ENCODE measurements around the gene SAXO1. TPM values are rescaled to one million over a fixed set of nuclear protein-coding genes. Genes with fewer than 3 reads are reported as not detected.

The SAXO1 gene
- total RNA-seq, 1 experiment from 2014 or later: not detected

- H3K4me3 ChIP-seq: no peak overlapping the region
These were observed 126.2 kb downstream of the SAXO1 start for GRCh38 chr9:18906656-18907395.

DNA sequence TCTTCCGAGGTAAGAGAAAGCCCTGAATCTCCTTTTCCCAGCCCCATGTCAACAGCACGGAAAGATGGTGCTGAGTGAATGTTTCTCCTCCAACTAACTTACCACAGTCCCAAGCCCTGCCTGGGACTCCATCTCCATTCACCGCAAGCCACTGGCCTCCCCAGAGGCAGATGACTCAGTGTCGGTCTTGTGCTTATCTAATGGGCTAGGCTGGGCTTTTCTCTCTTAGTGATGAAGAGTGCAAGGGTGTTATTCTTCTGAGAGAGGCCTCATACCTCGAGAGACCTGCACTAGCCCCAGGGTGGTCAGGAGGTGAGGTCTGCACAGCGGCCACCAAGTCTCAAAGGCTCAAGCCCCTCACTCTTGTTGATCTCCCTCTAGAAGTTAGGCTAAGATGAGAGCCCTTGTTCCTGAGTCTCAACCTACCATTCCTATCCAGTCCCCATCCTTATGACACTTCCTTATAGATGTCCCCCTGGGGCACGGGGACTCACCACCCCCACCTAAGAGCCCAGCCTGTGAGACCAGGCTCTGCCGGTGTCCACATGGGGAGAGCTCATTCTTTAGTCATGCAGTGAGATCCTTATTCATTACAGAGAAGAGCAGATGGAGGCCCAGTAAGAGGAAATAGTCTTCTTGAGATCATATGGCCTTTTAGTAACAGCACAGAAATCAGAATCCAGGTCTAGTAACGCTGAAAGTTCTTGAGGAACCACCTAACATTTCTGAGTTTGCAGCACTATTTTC is 127.0 kb downstream of the SAXO1 start:
- Histone ChIP-seq H3K4me1 (replicated peaks) (peaks cover 7% of the 10 kb centered on the region), H3K27ac (no peak overlapping the region), H3K4me3 (no peak overlapping the region), H3K36me3 (no peaks in the 10 kb centered on the region), H3K27me3 (replicated peaks) (no peaks in the 10 kb centered on the region), H3K9me3 (replicated peaks) (no peaks in the 10 kb centered on the region)
- DNase-seq (ENCODE audit: low read depth in 1 of 2, low spot score in 2 of 2): no peak

More at GRCh38 chr9:18906656-18907395, 126.2 kb downstream of the SAXO1 start:
- Histone ChIP-seq H3K36me3 (no peaks in the 10 kb centered on the region), H3K27ac (no peak overlapping the region), H3K9me3 (replicated peaks) (no peaks in the 10 kb centered on the region), H3K27me3 (replicated peaks) (no peaks in the 10 kb centered on the region), H3K4me1 (replicated peaks) (peaks cover 7% of the 10 kb centered on the region)
- no peak for DNase-seq (ENCODE audit: low read depth in 1 of 2, low spot score in 2 of 2)

- H3K36me3 ChIP-seq: no peaks in the 10 kb centered on the region
- no peaks in the 10 kb centered on the region for H3K9me3 ChIP-seq (replicated peaks)
- H3K27me3 ChIP-seq (replicated peaks): no peaks in the 10 kb centered on the region
- H3K4me3 ChIP-seq: no peak overlapping the region
- no peak overlapping the region for H3K27ac ChIP-seq
- peaks cover 7% of the 10 kb centered on the region for H3K4me1 ChIP-seq (replicated peaks)
- DNase-seq (ENCODE audit: low read depth in 1 of 2, low spot score in 2 of 2): no peak
These were observed 127.8 kb downstream of the SAXO1 start for GRCh38 chr9:18905028-18905882.

DNA sequence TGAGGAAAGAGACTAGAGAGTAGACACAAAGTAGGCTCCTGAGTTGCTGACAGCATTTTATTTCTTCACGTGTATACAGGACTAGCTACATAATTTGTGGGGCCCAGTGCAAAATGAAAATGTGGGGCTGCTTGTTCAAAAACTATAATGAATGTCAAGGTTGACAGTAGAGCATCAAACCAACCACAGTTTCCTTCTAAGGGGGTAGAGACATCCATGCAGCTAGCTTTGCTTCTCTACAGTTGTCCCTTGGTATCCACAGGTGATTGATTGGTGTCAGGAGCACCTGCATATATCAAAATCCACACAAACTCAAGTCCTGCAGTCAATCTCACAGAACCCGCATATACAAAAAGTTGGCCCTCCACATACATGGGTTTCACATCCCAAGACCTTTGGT is 129.6 kb downstream of the SAXO1 start:
- DNase-seq (ENCODE audit: low read depth in 1 of 2, low spot score in 2 of 2): no peak
- H3K27ac ChIP-seq: no peak overlapping the region
- H3K9me3 ChIP-seq (replicated peaks): no peaks in the 10 kb centered on the region
- peaks cover 7% of the 10 kb centered on the region for H3K4me1 ChIP-seq (replicated peaks)
- no peaks in the 10 kb centered on the region for H3K36me3 ChIP-seq
- H3K4me3 ChIP-seq: no peak overlapping the region
- no peaks in the 10 kb centered on the region for H3K27me3 ChIP-seq (replicated peaks)

- no peaks in the 10 kb centered on the region for H3K27me3 ChIP-seq (replicated peaks)
- no peak overlapping the region for H3K4me3 ChIP-seq
- H3K27ac ChIP-seq: no peak overlapping the region
- no peaks in the 10 kb centered on the region for H3K9me3 ChIP-seq (replicated peaks)
- H3K4me1 ChIP-seq (replicated peaks): no peaks in the 10 kb centered on the region
- no peaks in the 10 kb centered on the region for H3K36me3 ChIP-seq
- no peak for DNase-seq (ENCODE audit: low read depth in 1 of 2, low spot score in 2 of 2)
These were observed 136.4 kb downstream of the SAXO1 start for GRCh38 chr9:18896531-18897179.

- Histone ChIP-seq H3K27ac (no peak overlapping the region), H3K4me3 (no peak overlapping the region), H3K4me1 (replicated peaks) (no peaks in the 10 kb centered on the region), H3K9me3 (replicated peaks) (no peaks in the 10 kb centered on the region), H3K27me3 (replicated peaks) (no peaks in the 10 kb centered on the region), H3K36me3 (no peaks in the 10 kb centered on the region)
- no peak for DNase-seq (ENCODE audit: low read depth in 1 of 2, low spot score in 2 of 2)
These were observed 137.0 kb downstream of the SAXO1 start for GRCh38 chr9:18896004-18896403.

DNA sequence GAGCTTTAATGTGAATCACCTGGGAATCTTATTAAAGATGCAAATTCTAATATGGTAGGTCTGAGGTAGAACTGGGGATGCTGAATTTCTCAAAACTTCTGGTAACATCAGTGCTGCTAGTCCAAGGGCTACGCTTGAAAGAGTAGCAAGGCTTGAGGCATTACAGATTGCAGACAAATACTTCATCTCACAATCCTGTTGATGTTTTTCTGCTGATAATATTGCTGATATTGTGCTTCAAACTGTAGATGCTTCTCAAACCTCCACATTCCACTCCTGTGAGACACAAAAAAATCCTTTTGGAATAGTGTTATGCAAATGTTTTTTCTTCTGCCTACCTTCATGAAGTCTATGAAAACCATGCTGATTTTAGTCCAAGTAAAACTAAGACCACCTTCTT is 139.5 kb downstream of the SAXO1 start:
- Histone ChIP-seq H3K9me3 (replicated peaks) (no peaks in the 10 kb centered on the region), H3K27ac (no peak overlapping the region), H3K36me3 (no peaks in the 10 kb centered on the region), H3K4me1 (replicated peaks) (no peaks in the 10 kb centered on the region), H3K27me3 (replicated peaks) (no peaks in the 10 kb centered on the region), H3K4me3 (no peak overlapping the region)
- DNase-seq (ENCODE audit: low read depth in 1 of 2, low spot score in 2 of 2): no peak

DNA sequence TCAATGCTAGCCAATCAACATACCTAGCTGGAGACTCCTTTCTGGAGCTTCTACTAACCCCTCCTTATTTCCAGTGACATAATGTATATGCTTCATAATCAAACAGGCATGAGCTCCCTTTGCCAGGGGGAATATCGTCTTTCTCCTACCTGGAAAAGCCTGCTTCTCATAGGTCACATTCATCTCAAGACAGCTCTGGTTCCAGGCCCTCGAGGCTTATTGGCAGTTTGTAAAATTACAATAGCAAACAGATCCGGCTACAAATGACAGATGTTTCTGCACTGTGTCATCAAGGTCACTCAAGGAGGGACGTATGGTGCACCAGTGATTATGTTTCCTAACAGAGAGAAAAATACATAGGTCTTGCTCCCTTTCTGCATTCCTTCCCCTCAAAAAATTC is 140.0 kb downstream of the SAXO1 start:
- DNase-seq (ENCODE audit: low read depth in 1 of 2, low spot score in 2 of 2): no peak
- Histone ChIP-seq H3K27ac (no peak overlapping the region), H3K36me3 (no peaks in the 10 kb centered on the region), H3K9me3 (replicated peaks) (no peaks in the 10 kb centered on the region), H3K4me1 (replicated peaks) (no peaks in the 10 kb centered on the region), H3K27me3 (replicated peaks) (no peaks in the 10 kb centered on the region), H3K4me3 (no peak overlapping the region)

DNA sequence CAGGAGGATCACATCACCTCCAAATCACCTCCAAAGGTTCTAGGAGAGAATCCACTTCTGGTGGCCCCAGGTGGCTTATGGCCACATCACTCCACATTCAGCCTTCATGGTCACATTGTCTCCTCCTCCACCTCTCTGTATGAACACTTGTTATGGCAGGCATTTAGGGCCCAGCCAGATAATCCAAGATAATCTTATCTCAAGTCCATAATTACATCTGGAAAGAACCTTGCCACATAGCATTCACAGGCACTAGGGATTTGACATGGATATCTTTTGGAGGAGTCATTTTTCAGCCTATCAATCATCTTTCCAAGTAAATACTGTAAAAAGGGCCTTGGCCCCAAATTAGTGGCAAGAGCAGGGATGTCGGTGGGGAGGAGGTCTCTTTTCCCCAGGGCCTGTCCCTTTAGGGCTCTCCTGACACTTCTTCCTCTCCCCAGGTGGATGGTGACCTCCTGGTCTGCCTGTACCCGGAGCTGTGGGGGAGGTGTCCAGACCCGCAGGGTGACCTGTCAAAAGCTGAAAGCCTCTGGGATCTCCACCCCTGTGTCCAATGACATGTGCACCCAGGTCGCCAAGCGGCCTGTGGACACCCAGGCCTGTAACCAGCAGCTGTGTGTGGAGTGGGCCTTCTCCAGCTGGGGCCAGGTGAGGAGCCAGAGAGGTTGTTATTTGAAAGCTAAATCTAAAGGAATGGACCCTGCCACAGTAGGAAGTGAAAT is 140.9 kb downstream of the SAXO1 start:
- no peak for DNase-seq (ENCODE audit: low read depth in 1 of 2, low spot score in 2 of 2)
- Histone ChIP-seq H3K27me3 (replicated peaks) (no peaks in the 10 kb centered on the region), H3K9me3 (replicated peaks) (no peaks in the 10 kb centered on the region), H3K27ac (no peak overlapping the region), H3K4me3 (no peak overlapping the region), H3K4me1 (replicated peaks) (no peaks in the 10 kb centered on the region), H3K36me3 (no peaks in the 10 kb centered on the region)

- Histone ChIP-seq H3K9me3 (replicated peaks) (no peaks in the 10 kb centered on the region), H3K4me1 (replicated peaks) (no peaks in the 10 kb centered on the region), H3K4me3 (no peak overlapping the region), H3K27me3 (replicated peaks) (no peaks in the 10 kb centered on the region), H3K36me3 (no peaks in the 10 kb centered on the region), H3K27ac (no peak overlapping the region)
- DNase-seq (ENCODE audit: low read depth in 1 of 2, low spot score in 2 of 2): no peak
These were observed 142.6 kb downstream of the SAXO1 start for GRCh38 chr9:18890372-18890771.

- no peaks in the 10 kb centered on the region for H3K27me3 ChIP-seq (replicated peaks)
- no peaks in the 10 kb centered on the region for H3K4me1 ChIP-seq (replicated peaks)
- H3K9me3 ChIP-seq (replicated peaks): no peaks in the 10 kb centered on the region
- DNase-seq (ENCODE audit: low read depth in 1 of 2, low spot score in 2 of 2): no peak
- no peaks in the 10 kb centered on the region for H3K36me3 ChIP-seq
- H3K4me3 ChIP-seq: no peak overlapping the region
- no peak overlapping the region for H3K27ac ChIP-seq
These were observed 143.5 kb downstream of the SAXO1 start for GRCh38 chr9:18889550-18889949.

GRCh38 chr9:18888290-18888689 is 144.7 kb downstream of the SAXO1 start:
- Histone ChIP-seq H3K27me3 (replicated peaks) (no peaks in the 10 kb centered on the region), H3K4me1 (replicated peaks) (no peaks in the 10 kb centered on the region), H3K9me3 (replicated peaks) (no peaks in the 10 kb centered on the region), H3K4me3 (no peak overlapping the region), H3K36me3 (no peaks in the 10 kb centered on the region), H3K27ac (no peak overlapping the region)
- no peak for DNase-seq (ENCODE audit: low read depth in 1 of 2, low spot score in 2 of 2)

DNA sequence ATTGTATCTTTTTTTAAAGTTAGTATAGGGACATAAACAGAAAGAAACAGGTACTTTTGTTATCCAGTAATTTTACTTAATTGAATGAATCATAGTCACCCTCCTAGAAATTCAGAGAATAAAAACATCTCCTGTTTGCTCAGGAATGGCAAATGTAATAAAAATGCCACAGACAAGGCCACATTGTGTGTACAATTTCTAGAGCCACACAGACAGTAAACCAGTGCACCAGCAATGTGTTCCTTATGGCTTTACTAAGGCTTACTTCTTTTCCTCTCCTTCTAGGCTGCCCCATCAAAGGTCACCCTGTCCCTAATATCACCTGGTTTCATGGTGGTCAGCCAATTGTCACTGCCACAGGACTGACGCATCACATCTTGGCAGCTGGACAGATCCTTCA is 145.5 kb downstream of the SAXO1 start:
- Histone ChIP-seq H3K4me3 (no peak overlapping the region), H3K27ac (no peak overlapping the region), H3K4me1 (replicated peaks) (no peaks in the 10 kb centered on the region), H3K27me3 (replicated peaks) (no peaks in the 10 kb centered on the region), H3K36me3 (no peaks in the 10 kb centered on the region), H3K9me3 (replicated peaks) (no peaks in the 10 kb centered on the region)
- DNase-seq (ENCODE audit: low read depth in 1 of 2, low spot score in 2 of 2): no peak

Measured in SJSA1 (cell line).